HG03571 (cell line): Measurements from ENCODE around the gene ZNF385B.
"Not testable (repeated sequence)": the region's sequence is repeated elsewhere in the genome, so short reads cannot be mapped to it uniquely, and the experiment has no call there.

Source experiments
- ATAC-seq: cut with Tn5 transposase; IDR thresholded peaks from one replicate; pipeline ENCODE4 v1.9.1; 2021; ENCODE audit not compliant: unreplicated experiment

The ZNF385B gene

DNA sequence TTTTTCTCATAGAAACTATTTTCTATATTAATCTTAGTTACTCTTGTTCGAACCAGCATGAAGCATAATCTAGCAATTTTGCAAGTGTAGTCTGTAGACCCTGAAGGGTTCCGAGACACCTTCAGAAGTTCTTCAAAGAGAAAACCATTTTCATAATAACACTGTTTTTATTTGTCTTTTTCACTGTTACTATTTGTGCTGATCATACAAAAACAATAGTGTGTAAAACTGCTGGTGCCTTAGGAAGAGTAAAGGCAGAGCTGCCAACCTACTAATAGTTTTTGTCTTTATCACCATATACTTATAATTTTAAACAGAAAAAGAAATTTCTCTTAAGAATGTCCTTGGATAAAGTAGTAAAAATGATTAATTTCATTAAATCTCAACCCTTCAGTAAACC, 218.9 kb downstream of the ZNF385B start:
- no peak for ATAC-seq

- ATAC-seq = no peak
Observed at GRCh38 chr2:179636995-179637394, 224.4 kb downstream of the ZNF385B start.

GRCh38 chr2:179636100-179636980, 225.1 kb downstream of the ZNF385B start:
- no peak for ATAC-seq

GRCh38 chr2:179631769-179632385, 229.5 kb downstream of the ZNF385B start:
- ATAC-seq = not testable (repeated sequence)

GRCh38 chr2:179629776-179630175, 231.6 kb downstream of the ZNF385B start:
- ATAC-seq = not testable (repeated sequence)

DNA sequence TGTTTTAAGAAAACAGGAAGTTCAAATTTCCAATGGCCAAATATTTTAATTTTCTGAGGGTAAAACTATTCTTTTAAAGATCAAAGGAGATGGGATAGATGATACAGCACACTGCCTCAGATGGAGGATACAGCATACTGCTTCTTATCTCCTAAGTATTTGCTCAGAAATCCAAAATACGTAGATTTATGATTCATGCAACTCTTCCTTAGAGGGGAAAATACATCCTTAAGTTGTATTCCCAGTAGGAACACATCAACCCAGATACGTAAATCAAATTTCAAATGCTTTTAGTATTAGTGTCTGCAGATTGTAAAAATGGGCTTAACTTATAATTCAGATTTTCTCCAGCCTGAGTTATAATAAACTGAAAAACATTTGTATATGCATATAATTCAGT, 235.2 kb downstream of the ZNF385B start:
- no peak for ATAC-seq

- no peak for ATAC-seq
Observed at GRCh38 chr2:179622635-179623300, 238.6 kb downstream of the ZNF385B start.

DNA sequence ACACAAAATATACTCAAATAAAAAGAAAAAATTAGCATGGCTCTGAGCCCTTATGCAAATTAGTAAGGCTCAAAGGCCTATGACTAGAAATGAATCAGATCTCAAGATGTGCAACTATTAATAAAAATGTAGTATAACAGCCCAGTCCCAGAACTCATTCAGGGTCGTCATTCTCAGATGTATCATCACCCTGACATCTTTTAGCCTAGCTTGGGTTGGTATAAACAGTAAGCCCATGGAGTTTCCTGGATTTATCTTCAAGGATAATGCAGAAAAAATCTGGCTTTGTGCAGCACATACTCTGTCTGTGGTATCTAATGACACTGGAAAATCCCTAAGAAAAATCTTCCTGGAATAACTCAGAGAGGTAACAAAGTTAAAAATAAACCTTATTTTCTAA, 239.3 kb downstream of the ZNF385B start:
- no peak for ATAC-seq

- no peak for ATAC-seq
Observed at GRCh38 chr2:179619947-179620467, 241.4 kb downstream of the ZNF385B start.

- ATAC-seq = no peak
Observed at GRCh38 chr2:179614121-179614520, 247.3 kb downstream of the ZNF385B start.

DNA sequence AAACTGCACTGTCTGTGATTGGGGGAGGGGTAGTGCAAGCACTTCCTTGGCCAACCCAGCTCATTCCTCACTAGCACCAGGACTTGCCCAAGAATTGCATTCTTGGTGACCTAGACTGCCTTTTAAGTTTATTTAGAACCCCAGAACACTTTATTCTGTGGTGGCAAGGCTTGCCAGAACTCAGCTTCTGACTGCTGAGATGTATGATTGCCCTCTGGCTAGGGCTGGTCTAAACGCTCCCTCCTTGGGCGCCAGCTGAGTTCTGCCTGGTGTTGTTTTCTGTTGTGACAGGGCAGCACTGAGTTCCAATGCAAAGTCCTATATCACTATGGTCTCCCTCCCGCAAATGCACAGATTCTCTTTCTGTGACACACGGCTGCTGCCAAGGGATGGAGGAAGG, 247.7 kb downstream of the ZNF385B start:
- no peak for ATAC-seq

- ATAC-seq = no peak
Observed at GRCh38 chr2:179613299-179613651, 248.1 kb downstream of the ZNF385B start.

DNA sequence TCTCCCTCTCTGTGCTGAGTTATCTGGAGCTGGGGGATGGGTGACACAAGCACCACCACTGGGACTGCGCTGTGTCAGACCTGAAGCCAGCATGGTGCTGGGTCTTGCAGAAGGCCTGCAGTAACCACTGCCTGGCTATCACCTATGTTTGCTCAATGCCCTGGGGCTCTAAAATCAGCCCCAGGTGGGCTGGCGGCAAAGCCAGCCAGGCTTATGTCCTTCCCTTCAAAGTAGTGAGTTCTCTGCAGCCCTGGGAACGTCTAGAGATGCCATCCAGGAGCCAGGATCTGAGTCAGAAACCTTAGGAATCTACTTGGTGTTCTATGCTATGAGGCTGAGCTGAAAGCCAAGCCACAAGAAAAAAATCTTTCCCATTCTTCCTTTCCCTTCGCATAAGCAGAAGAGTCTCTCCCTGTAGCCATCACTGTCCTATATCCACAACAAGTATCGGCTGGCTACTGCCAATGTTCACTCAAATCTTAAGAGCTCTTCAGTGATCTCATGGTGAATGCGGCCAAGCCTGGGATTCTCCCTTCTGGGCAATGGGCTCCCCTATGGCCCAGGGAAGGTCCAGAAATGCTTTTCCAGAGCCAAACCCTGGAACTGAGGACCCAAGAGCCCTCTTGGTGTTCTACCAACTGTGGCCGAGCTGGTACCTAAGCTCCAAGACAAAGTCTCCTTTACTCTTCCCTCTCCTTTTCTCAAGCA, 248.7 kb downstream of the ZNF385B start:
- no peak for ATAC-seq

DNA sequence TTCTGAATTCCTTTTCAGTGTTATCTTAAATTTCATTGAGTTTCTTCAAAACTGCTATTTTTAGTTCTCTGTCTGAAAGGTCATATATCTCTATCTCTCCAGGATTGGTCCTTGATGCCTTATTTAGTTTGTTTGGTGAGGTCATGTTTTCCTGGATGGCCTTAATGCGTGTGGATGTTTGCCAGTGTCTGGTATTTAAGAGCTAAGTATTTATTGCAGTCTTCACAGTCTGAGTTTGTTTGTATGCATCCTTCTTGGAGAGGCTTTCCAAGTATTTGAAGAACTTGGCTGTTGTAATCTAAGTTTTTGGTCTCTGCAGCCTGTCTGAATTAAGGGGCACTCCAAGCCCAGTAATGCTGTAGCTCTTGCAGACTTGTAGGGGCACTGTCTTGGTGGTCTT, 249.3 kb downstream of the ZNF385B start:
- ATAC-seq = no peak

DNA sequence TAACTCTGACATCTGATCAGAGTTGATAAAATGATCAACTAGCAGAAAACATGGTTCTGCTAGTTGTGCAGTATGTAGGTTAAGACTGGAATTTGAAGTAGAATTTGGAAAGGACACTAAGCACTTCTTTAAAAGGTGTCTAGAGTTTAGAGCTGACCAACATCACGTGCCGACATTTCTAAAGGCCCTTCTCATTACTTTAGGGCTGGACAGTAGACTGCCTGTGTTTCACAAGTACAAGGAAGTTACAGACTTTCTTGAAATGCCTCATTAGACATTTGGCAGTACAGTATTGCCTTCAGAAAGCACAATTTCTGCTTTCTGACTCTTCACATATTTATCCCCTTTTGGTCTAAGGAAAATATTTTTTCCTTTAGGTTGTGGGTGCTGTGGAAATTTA, 255.3 kb downstream of the ZNF385B start:
- no peak for ATAC-seq

GRCh38 chr2:179605341-179605740, 256.1 kb downstream of the ZNF385B start:
- no peak for ATAC-seq

DNA sequence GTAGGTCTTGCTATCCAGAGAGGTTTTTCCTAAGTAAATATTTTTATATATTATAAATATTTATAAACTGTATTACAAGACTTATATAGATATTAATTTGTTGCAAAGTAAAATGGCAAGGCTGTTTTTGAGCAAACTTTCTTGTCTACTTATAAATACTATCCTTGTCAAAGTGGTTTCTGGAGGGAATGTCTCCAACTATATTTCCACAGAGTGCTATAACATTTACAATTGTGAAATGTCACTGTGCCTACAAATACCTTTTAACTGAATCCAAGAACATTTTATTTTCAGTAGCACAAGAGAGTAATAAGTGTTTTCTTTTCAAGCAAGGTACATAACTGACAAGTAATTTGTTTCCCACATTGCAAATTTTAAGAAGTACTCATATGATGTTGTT, 256.8 kb downstream of the ZNF385B start:
- ATAC-seq = no peak

DNA sequence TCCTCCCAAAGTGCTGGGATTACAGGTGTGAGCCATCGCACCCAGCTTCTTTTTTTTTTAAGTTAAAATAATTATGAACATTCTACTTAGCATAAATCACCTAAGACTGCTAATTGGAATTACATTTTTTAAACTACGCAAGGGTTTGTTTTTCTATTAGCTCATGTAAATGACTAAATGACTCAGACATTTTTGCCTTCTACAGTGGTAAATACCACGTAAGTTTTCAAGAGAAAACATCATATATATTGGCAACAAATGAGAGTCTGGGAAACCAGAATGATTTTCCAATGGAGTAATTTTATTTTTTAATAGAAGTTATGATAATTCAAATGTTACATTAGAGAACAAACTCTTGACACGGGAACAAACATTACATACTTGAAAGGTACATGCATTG, 259.0 kb downstream of the ZNF385B start:
- no peak for ATAC-seq

DNA sequence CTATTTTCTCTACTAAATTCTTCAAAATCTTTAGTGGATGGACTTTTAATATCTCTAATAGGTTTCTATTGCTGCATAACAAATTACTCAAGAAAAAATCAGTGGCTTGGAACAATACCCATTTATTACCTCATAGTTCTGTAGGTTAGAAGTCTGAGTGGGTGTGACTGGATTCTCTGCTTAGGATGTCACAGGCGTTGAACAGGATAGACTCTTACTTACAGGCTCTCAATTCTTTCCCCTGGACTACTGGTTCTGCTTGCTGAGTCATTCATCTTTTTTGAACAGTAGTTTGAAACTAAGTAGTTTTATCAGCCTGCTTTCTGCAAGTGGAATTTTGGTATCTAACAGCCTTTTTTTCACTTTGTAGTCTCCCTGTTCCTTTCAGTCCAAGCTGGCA, 265.4 kb downstream of the ZNF385B start:
- no peak for ATAC-seq

DNA sequence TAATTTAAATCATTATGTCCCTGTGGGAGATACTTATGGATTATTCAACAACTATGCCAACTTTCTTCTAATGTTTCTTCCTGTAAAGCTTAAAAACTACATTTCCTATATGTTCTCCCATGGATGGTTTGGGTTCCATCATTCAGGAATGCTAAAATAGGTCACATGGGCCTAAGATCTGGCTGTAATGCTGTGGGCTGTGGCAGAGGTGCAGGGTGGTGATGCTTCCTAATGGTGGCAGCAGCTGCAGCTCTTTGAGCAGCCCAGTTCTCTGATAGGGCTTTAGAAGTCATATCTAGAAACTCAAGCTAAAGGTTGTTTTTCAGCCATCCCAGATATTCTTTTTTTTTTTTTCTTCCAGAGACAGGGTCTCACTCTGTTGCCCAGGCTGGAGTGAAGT, 266.1 kb downstream of the ZNF385B start:
- no peak for ATAC-seq
